HepG2 (cell line): Measurements from ENCODE around the gene SULT1A3. TPM values are rescaled to one million over a fixed set of nuclear protein-coding genes. Genes with fewer than 3 reads are reported as not detected.

Experiments
- ARNT2 ChIP-seq: sonication (generic); formaldehyde crosslinking; IDR thresholded peaks from 2 replicates; pipeline ENCODE4 v1.8.0; 2022; ENCODE audit warnings: mild to moderate bottlenecking, low read depth, missing genetic modification reagents, moderate library complexity
- BCL6 ChIP-seq: IDR thresholded peaks from 2 replicates; pipeline ENCODE4 v1.6.1; 2016; ENCODE audit warnings: missing genetic modification reagents, missing compliant biosample characterization
- CBX1 ChIP-seq: IDR thresholded peaks from one replicate; pipeline ENCODE4 v1.6.1; 2016; ENCODE audit warnings: antibody characterized with exemption, low read depth
- ETV5 ChIP-seq: IDR thresholded peaks from 2 replicates; pipeline ENCODE4 v1.6.1; 2018; ENCODE audit warnings: missing biosample characterization, missing genetic modification reagents, inconsistent platforms, borderline replicate concordance
- HNRNPL ChIP-seq: fragments of 200-400 bp; formaldehyde crosslinking; IDR thresholded peaks from 2 replicates; pipeline ENCODE4 v1.6.1; 2017; ENCODE audit warnings: mild to moderate bottlenecking, low read depth, low read length
- MNT ChIP-seq: fragments of 450-650 bp; IDR thresholded peaks from 2 replicates; pipeline ENCODE4 v1.6.1; 2016
- NFIC ChIP-seq: IDR thresholded peaks from 2 replicates; pipeline ENCODE4 v1.6.1; 2012; ENCODE audit warnings: mild to moderate bottlenecking, low read length, inconsistent platforms
- NONO ChIP-seq, 2 experiments: fragments of 450-650 bp in 1 of 2; sonication (generic) in 1 of 2; formaldehyde crosslinking in 1 of 2; IDR thresholded peaks in 1 of 2; conservative IDR thresholded peaks in 1 of 2; 2 replicates each; pipeline versions ENCODE4 v1.6.1 to v1.8.0; 2017 to 2022; ENCODE audit warnings: mild to moderate bottlenecking in 1 of 2, missing genetic modification reagents in 1 of 2, moderate library complexity in 1 of 2
- NR2F1 ChIP-seq, 2 experiments: fragments of 450-650 bp in 1 of 2; formaldehyde crosslinking in 1 of 2; IDR thresholded peaks; 2 replicates each; pipeline versions ENCODE4 v1.5.0 to v1.6.1; 2016 to 2020; ENCODE audit warnings: mild to moderate bottlenecking in 1 of 2, missing compliant biosample characterization in 1 of 2, missing genetic modification reagents in 1 of 2, moderate library complexity in 1 of 2
- RAD21 ChIP-seq: fragments of 450-650 bp; formaldehyde crosslinking; IDR thresholded peaks from 2 replicates; pipeline ENCODE4 v1.5.0; 2020; ENCODE audit warnings: mild to moderate bottlenecking
- REL ChIP-seq: sonication (generic); formaldehyde crosslinking; conservative IDR thresholded peaks from 2 replicates; pipeline ENCODE4 v1.8.0; 2022; ENCODE audit warnings: mild to moderate bottlenecking, missing genetic modification reagents, moderate library complexity
- REPIN1 ChIP-seq: sonication (generic); formaldehyde crosslinking; IDR thresholded peaks from 2 replicates; pipeline ENCODE4 v1.8.0; 2022; ENCODE audit warnings: missing genetic modification reagents, low read depth, mild to moderate bottlenecking, borderline replicate concordance
- TAF15 ChIP-seq: fragments of 200-400 bp; formaldehyde crosslinking; IDR thresholded peaks from one replicate; pipeline ENCODE4 v1.6.1; 2018; ENCODE audit warnings: mild to moderate bottlenecking, low read depth, low read length; ENCODE audit not compliant: poor library complexity, severe bottlenecking
- TCF12 ChIP-seq, 2 experiments: fragments of 450-650 bp in 1 of 2; sonication (generic) in 1 of 2; formaldehyde crosslinking in 1 of 2; IDR thresholded peaks; 2 replicates each; pipeline versions ENCODE4 v1.6.1 to v1.8.0; 2017 to 2022; ENCODE audit warnings: antibody characterized with exemption in 1 of 2, mild to moderate bottlenecking in 1 of 2, missing genetic modification reagents in 1 of 2, moderate library complexity in 1 of 2
- ZBTB20 ChIP-seq: sonication (generic); formaldehyde crosslinking; IDR thresholded peaks from 2 replicates; pipeline ENCODE4 v1.8.1; 2023; ENCODE audit warnings: missing genetic modification reagents, low read depth, mild to moderate bottlenecking, borderline replicate concordance
- ZNF329 ChIP-seq: sonication (generic); formaldehyde crosslinking; IDR thresholded peaks from 2 replicates; pipeline ENCODE4 v1.9.0; 2021; ENCODE audit warnings: low read depth, mild to moderate bottlenecking, missing genetic modification reagents
- ZNF337 ChIP-seq: sonication (generic); formaldehyde crosslinking; IDR thresholded peaks from 2 replicates; pipeline ENCODE4 v1.5.1; 2020; ENCODE audit warnings: missing genetic modification reagents, low read depth, mild to moderate bottlenecking, borderline replicate concordance
- ZNF687 ChIP-seq: sonication (generic); formaldehyde crosslinking; IDR thresholded peaks from 2 replicates; pipeline ENCODE4 v1.5.1; 2020; ENCODE audit warnings: mild to moderate bottlenecking, missing genetic modification reagents, moderate library complexity
- ZNF740 ChIP-seq: sonication (generic); formaldehyde crosslinking; IDR thresholded peaks from 2 replicates; pipeline ENCODE4 v1.4.0; 2020; ENCODE audit warnings: missing genetic modification reagents
- ZNF777 ChIP-seq: sonication (generic); formaldehyde crosslinking; IDR thresholded peaks from 2 replicates; pipeline ENCODE4 v1.4.0; 2020; ENCODE audit warnings: missing genetic modification reagents
- polyA plus RNA-seq, 8 experiments: library from polyadenylated mRNA; depleted of rRNA in 3 of 8; stranded (reverse) in 7 of 8; unstranded in 1 of 8; fragments of >200 nt; fragmentation: Illumina TruSeq in 4 of 8; extraction: Trizol in 4 of 8; gene quantifications; 2 replicates each; pipeline versions ENCODE4 v1.2.1 to v1.2.3, GENCODE V29; 2011 to 2016; ENCODE audit warnings: low read depth in 4 of 8, missing spikeins in 1 of 8, mixed read lengths in 1 of 8; ENCODE audit not compliant: insufficient read depth in 1 of 8
- total RNA-seq, 5 experiments: library from RNA; depleted of rRNA; stranded (reverse); fragments of >200 nt; fragmentation: Illumina TruSeq; extraction: Trizol; gene quantifications; 2 replicates each; pipeline ENCODE4 v1.2.3, GENCODE V29; 2016; ENCODE audit warnings: low read depth in 1 of 5

Gene SULT1A3
- total and polyA plus RNA-seq, 2 of the 13 experiments (the other 11 are each of a cell fraction or from before 2014, with no cell fraction given), result 21.0 to 28.3 TPM

- peak; percentile 59 for TF ChIP-seq ZNF687 (CRISPR knock-in tag)
- TF ChIP-seq NFIC, result no peak
- no peak for TF ChIP-seq ARNT2
- no peak for TF ChIP-seq ZNF329 (CRISPR knock-in tag)
- no peak for TF ChIP-seq BCL6 (CRISPR knock-in tag)
- no peak for TF ChIP-seq TCF12 (IDR thresholded peaks at IDR 0.05)
- TF ChIP-seq TCF12 (CRISPR knock-in tag; IDR thresholded peaks at IDR 0.05), result no peak
- TF ChIP-seq ZBTB20, result no peak
- no peak for TF ChIP-seq ETV5
- TF ChIP-seq MNT, result no peak
- TF ChIP-seq ZNF777 (CRISPR knock-in tag), result no peak
- TF ChIP-seq REL (CRISPR knock-in tag), result 0 out of 2 replicates have a peak, but pooled peaks have one; percentile 62
- peak; percentile 67 for TF ChIP-seq RAD21 (CRISPR knock-in tag)
- TF ChIP-seq NONO (IDR thresholded peaks at IDR 0.05), result no peak
- peak; percentile 51; the same call in 1 of the 2 replicates for TF ChIP-seq NONO (CRISPR knock-in tag; conservative IDR thresholded peaks at IDR 0.05)
- TF ChIP-seq REPIN1, result peak; percentile 59; the same call in 1 of the 2 replicates
- peak; percentile 64; the same call in 1 of the 2 replicates for TF ChIP-seq ZNF740 (CRISPR knock-in tag)
- TF ChIP-seq CBX1, result no peak
- no peak for TF ChIP-seq TAF15
- peak in 1 of 2 experiments; percentile 64; a peak in 2 of 4 replicates for TF ChIP-seq NR2F1 (CRISPR knock-in tag; IDR thresholded peaks at IDR 0.05)
- peak; percentile 53; the same call in 1 of the 2 replicates for TF ChIP-seq HNRNPL
- TF ChIP-seq ZNF337 (CRISPR knock-in tag), result no peak
Observed at GRCh38 chr16:30186782-30187555, 12.1 kb upstream of the SULT1A3 start (continued).
